Measurements from ENCODE around the gene KRTAP19-1. TPM values are rescaled to one million over a fixed set of nuclear protein-coding genes. Genes with fewer than 3 reads are reported as not detected.

KRTAP19-1 gene
- total and polyA plus RNA-seq, 10 donors: not detected

DNA sequence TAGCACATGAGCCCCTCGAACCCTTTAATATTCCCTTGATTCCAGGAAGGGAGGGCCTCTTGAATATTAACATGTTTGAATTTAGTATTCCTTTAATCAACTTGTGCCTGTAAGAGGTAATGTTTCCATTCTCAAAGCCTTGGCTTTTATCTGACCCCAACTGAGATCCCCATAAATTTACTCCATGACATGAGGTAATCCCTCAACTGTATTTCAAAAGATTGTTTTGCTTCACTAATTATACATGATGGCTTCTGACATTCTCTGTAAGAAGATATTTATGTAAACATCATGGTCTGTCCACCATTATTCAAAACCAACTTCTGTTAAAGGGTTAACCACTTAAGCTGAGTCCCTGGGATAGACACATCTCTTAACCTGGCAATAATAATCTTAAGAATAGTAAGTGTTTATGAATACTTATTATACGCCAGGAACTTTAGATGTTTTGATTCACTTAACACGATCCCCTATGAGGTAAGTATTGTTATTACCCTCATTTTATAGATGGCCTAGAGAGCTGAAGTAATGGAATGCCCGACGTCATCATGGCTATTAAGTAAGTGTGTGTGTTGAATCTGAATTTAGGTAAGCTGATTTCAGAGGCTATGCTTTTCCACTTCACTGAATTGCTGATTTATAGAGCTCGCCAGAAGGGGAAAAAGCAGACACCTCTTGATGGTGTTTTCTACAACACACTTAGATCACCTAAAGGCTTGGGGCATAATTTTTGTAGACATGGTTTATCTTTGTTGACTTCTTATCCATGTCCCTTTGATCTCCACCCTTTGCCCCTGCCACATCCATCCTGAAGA lies 11.1 kb downstream of the KRTAP19-1 start:
- no peak for DNase-seq
- Histone ChIP-seq H3K36me3 (no peaks in the 10 kb centered on the region), H3K4me1 (no peaks in the 10 kb centered on the region), H3K27ac (no peak overlapping the region), H3K4me3 (no peak overlapping the region), H3K9me3 (no peaks in the 10 kb centered on the region), H3K27me3 (replicated peaks in 1 of 7) (no peaks in the 10 kb centered on the region)
- no peak for TF ChIP-seq POLR2A (IDR thresholded peaks at IDR 0.05)
- TF ChIP-seq CTCF (IDR thresholded peaks at IDR 0.05 in 8 of 11, conservative IDR thresholded peaks at IDR 0.05 in 3 of 11): no peak
- no peak for TF ChIP-seq POLR2AphosphoS5 (IDR thresholded peaks at IDR 0.05)
- WGBS, 5 donors: 48 to 64% (median 63%) methylated on average over 6 of the region's 6 CpGs
- intact Hi-C loops (cut with DNase I; ENCODE audit: low total_unique reads): no loop called here

GRCh38 chr21:30463713-30464112 lies 16.5 kb downstream of the KRTAP19-1 start:
- 38 to 68% (median 52%) methylated on average over 3 of the region's 3 CpGs for WGBS, 5 donors
- no peaks in the 10 kb centered on the region for H3K36me3 ChIP-seq
- no peaks in the 10 kb centered on the region for H3K27me3 ChIP-seq (replicated peaks in 1 of 7)
- intact Hi-C loops (cut with DNase I; ENCODE audit: low total_unique reads): no loop called here
- H3K9me3 ChIP-seq: no peaks in the 10 kb centered on the region
- H3K4me1 ChIP-seq: no peaks in the 10 kb centered on the region
- no peak overlapping the region for H3K27ac ChIP-seq
- TF ChIP-seq POLR2A (IDR thresholded peaks at IDR 0.05) (no peak), CTCF (IDR thresholded peaks at IDR 0.05 in 8 of 11, conservative IDR thresholded peaks at IDR 0.05 in 3 of 11) (peak in 1 of 11 experiments; percentile 19)
- H3K4me3 ChIP-seq: no peak overlapping the region
- no peak for DNase-seq

DNA sequence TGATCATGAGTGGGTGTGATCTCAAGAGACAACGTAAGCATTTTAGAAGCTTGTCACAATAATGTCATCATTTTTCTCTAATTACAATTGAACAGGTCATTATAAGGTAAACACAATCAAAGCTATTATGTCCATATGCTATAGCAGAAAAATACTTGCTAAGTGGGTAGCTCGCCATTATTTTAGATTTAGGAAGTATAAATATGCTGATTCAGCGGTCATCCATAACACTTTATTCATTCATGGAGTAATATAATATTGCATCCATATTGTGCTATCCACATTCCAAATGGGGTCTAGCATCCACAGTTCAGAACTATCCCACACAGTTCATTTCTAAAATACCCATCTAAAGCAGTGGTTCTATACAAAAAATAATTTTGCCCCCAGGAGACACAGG lies 31.7 kb downstream of the KRTAP19-1 start:
- H3K4me3 ChIP-seq: no peak overlapping the region
- WGBS, 5 donors: 83 to 94% (median 83%) methylated on average over 3 of the region's 3 CpGs
- H3K27me3 ChIP-seq (replicated peaks in 1 of 7): no peaks in the 10 kb centered on the region
- TF ChIP-seq POLR2A (IDR thresholded peaks at IDR 0.05): no peak
- no peak for TF ChIP-seq CTCF (IDR thresholded peaks at IDR 0.05 in 8 of 11, conservative IDR thresholded peaks at IDR 0.05 in 3 of 11)
- H3K36me3 ChIP-seq: no peaks in the 10 kb centered on the region
- H3K4me1 ChIP-seq: no peaks in the 10 kb centered on the region
- no peaks in the 10 kb centered on the region for H3K9me3 ChIP-seq
- intact Hi-C loops (cut with DNase I; ENCODE audit: low total_unique reads): no loop called here
- DNase-seq: no peak
- H3K27ac ChIP-seq: no peak overlapping the region

GRCh38 chr21:30447056-30447455 lies 33.1 kb downstream of the KRTAP19-1 start:
- intact Hi-C loops (cut with DNase I; ENCODE audit: low total_unique reads): no loop called here
- Histone ChIP-seq H3K27ac (no peak overlapping the region), H3K4me3 (no peak overlapping the region), H3K9me3 (no peaks in the 10 kb centered on the region), H3K4me1 (no peaks in the 10 kb centered on the region), H3K27me3 (replicated peaks in 1 of 7) (no peaks in the 10 kb centered on the region), H3K36me3 (no peaks in the 10 kb centered on the region)
- DNase-seq: no peak
- TF ChIP-seq CTCF (IDR thresholded peaks at IDR 0.05 in 8 of 11, conservative IDR thresholded peaks at IDR 0.05 in 3 of 11) (no peak), POLR2A (IDR thresholded peaks at IDR 0.05) (no peak), POLR2AphosphoS5 (IDR thresholded peaks at IDR 0.05) (no peak)
- WGBS, 5 donors: 8 to 15% (median 11%) methylated on average over 4 of the region's 4 CpGs
